SJSA1 (cell line): ENCODE measurements around the gene RTEL1. TPM values are rescaled to one million over a fixed set of nuclear protein-coding genes. Genes with fewer than 3 reads are reported as not detected.
A peak's percentile ranks its signal among the peaks of the same experiment; 100 is the strongest.

Experiments
- DNase-seq, 2 experiments: peaks; one replicate each; pipeline ENCODE4 v3.0.0-alpha.2; 2015 to 2020; ENCODE audit warnings: low spot score in 2 of 2, low read depth in 1 of 2
- H3K27ac ChIP-seq: fragments of 250-450 bp; sonication (Bioruptor Pico); 2 replicates; pipeline ENCODE4 v1.5.1; 2020; ENCODE audit warnings: mild to moderate bottlenecking, moderate library complexity
- H3K27me3 ChIP-seq: fragments of 250-450 bp; sonication (Bioruptor Pico); replicated peaks from 2 replicates; pipeline ENCODE4 v1.5.1; 2020; ENCODE audit warnings: mild to moderate bottlenecking, moderate library complexity
- H3K36me3 ChIP-seq: fragments of 250-450 bp; sonication (Bioruptor Pico); 2 replicates; pipeline ENCODE4 v1.5.1; 2020; ENCODE audit warnings: mild to moderate bottlenecking
- H3K4me1 ChIP-seq: fragments of 250-450 bp; sonication (Bioruptor Pico); replicated peaks from 2 replicates; pipeline ENCODE4 v1.6.1; 2021; ENCODE audit warnings: mild to moderate bottlenecking
- H3K4me3 ChIP-seq: fragments of 250-450 bp; sonication (Bioruptor Pico); 2 replicates; pipeline ENCODE4 v1.5.1; 2020; ENCODE audit warnings: mild to moderate bottlenecking
- H3K9me3 ChIP-seq: fragments of 250-450 bp; sonication (Bioruptor Pico); replicated peaks from 2 replicates; pipeline ENCODE4 v1.5.1; 2020; ENCODE audit warnings: mild to moderate bottlenecking
- total RNA-seq: library from RNA; depleted of rRNA; stranded (reverse); fragments of >200 nt; shearing (Covaris generic); gene quantifications from 2 replicates; pipeline ENCODE4 v1.2.3, GENCODE V29; 2014

RTEL1 gene
- total RNA-seq, 1 experiment from 2014 or later: 11.0 TPM

DNA sequence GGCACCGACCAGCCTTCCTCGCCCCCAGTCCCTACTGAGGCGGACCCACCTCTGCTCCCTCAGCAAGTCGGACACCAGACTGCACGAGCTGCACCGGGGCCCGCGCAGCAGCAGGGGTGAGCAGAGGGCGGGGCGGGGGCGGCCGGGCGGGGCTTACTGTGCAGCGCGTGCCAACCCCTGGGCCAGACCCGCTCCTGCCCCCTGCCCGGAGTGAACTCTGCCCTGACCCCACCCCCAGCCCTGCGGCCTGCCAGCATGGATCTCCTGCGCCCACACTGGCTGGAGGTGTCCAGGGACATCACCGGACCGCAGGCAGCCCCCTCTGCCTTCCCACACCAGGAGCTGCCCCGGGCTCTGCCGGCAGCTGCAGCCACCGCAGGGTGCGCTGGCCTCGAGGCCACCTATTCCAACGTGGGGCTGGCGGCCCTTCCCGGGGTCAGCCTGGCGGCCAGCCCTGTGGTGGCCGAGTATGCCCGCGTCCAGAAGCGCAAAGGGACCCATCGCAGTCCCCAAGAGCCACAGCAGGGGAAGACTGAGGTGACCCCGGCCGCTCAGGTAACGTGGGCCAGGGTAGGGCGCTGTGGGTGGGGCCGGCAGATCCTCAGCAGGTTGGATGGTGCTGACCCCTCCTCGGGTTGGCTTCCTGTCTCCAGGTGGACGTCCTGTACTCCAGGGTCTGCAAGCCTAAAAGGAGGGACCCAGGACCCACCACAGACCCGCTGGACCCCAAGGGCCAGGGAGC is 80.0 kb downstream of the RTEL1 start:
- no peak overlapping the region for H3K27ac ChIP-seq
- peaks cover 15% of the 10 kb centered on the region for H3K4me1 ChIP-seq
- peaks cover 77% of the 10 kb centered on the region for H3K36me3 ChIP-seq
- no peak for DNase-seq
- H3K4me3 ChIP-seq: no peak overlapping the region
- no peaks in the 10 kb centered on the region for H3K27me3 ChIP-seq
- H3K9me3 ChIP-seq: 0 out of 2 replicates have a peak, but pooled peaks cover 2% of the 10 kb centered on the region

DNA sequence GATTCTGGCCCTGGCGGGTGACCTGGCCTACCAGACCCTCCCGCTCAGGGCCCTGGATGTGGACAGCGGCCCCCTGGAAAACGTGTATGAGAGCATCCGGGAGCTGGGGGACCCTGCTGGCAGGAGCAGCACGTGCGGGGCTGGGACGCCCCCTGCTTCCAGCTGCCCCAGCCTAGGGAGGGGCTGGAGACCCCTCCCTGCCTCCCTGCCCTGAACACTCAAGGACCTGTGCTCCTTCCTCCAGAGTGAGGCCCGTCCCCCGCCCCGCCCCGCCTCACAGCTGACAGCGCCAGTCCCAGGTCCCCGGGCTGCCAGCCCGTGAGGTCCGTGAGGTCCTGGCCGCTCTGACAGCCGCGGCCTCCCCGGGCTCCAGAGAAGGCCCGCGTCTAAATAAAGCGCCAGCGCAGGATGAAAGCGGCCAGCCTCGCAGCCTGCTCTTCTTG is 80.6 kb downstream of the RTEL1 start:
- no peak overlapping the region for H3K4me3 ChIP-seq
- H3K9me3 ChIP-seq: 0 out of 2 replicates have a peak, but pooled peaks cover 2% of the 10 kb centered on the region
- peaks cover 15% of the 10 kb centered on the region for H3K4me1 ChIP-seq
- no peaks in the 10 kb centered on the region for H3K27me3 ChIP-seq
- H3K36me3 ChIP-seq: peaks cover 77% of the 10 kb centered on the region
- no peak for DNase-seq
- no peak overlapping the region for H3K27ac ChIP-seq

DNA sequence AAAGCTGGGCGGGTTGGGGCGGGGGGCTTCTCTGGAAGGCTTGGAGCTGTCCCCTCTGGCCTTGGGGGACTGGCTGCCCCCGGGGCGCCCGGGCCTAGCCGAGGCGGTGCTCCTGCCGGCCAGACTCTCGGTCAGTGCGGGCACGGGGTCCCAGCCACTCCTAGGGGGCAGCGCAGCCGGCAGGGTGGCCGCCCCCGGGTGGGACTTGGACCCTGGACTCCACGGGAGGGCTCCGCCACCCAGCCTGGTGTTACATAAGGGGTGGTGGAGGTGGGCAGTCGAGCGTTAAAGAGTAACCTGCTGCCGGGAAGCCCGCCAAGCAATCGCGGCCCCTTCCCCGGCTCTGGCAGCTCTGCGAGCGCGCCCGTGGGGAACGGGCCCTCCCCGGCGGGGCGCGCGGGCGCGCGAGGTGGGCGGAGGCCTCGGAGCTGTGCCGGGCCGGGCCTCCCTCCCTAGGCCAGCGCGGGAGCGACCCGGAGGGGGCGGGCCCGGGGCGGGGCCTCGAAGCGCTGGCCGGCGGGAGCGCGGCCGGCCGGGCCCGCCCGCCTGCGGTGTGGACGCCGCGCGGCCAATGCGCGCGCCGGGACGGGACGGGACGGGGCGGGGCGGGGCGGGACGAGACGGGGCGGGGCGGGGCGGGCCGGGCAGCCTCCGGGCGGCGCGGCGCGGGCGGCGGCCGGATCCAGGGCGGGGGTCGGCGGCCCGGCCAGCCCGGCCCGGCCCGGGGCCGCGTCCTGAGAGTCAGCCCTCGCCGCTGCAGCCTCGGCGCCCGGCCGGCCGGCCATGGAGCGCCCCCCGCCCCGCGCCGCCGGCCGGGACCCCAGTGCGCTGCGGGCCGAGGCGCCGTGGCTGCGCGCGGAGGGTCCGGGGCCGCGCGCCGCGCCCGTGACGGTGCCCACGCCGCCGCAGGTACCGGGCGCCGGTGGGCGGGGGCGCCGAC is 81.3 kb downstream of the RTEL1 start, which contains the start of gene SLC2A4RG:
Gene SLC2A4RG (plus strand): TSS at position 647 of the 940 bp plus-strand sequence. CDS start 137 bp downstream, at position 784.
- Histone ChIP-seq H3K36me3 (peaks cover 71% of the 10 kb centered on the region), H3K27me3 (no peaks in the 10 kb centered on the region), H3K27ac (peak within 1 kb of the TSS; percentile 45), H3K4me1 (peaks cover 15% of the 10 kb centered on the region), H3K4me3 (peak within 1 kb of the TSS; percentile 57), H3K9me3 (0 out of 2 replicates have a peak, but pooled peaks cover 2% of the 10 kb centered on the region)
- peak; percentile 50 to 70 for DNase-seq

DNA sequence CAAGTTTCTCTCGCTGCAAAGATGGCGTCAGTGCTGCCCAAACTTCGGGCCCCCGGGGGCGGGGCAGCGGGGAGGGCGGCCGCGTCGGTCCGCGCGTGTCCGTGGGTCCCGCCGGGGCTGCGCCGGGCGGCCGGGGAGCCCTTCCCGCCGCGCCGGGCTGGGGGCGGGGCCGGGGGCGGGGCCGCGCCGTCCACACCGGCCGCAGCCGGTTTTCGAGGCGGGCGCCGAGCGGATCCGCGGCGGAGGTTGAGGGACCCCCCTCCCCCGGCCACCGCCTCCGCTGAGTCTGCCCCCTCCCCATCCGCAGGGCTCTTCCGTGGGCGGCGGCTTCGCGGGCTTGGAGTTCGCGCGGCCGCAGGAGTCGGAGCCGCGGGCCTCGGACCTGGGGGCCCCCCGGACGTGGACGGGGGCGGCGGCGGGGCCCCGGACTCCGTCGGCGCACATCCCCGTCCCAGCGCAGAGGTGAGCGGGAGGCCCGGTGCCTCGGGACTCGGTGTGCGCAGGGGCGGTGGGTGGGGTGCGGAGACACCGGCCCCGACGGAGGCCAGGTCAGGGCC is 82.0 kb downstream of the RTEL1 start:
- no peak for DNase-seq
- peaks cover 15% of the 10 kb centered on the region for H3K4me1 ChIP-seq

DNA sequence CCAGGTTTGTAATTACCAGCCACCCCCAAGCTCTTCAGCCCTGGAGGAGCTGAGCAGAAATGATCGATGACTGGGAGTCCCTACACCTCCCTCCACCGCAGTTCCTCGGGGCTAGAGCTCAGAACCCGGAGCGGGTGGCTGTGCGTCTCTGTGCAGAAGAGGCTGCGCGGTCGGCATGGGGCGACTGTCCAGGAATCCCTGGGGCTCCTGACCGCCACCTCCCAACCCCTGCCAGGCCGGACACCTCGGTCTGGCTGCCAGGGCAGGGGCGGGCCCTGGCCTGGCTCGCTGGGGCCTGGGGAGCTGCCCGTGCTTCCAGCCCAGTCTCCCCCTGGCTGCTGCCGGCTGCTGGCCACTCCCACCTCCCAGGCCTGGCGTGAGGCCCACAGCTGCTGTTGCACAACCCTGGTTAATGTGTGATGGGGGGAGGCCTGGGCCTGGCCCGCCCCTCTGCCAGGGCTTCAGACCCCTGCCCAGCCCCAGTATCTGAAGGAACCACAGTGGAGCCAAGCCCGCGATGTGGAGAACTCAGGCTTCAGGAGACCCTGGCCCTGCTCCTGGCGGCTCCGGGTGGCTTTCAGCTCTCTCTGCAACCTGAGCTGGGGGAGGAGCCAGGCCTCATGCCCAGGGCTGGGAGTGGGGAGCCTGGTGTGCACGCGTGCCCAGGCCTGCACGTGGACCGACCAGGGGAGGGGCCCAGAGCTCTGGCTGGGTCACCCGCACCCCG is 82.7 kb downstream of the RTEL1 start:
- H3K27ac ChIP-seq: peak overlapping the region; percentile 45
- H3K36me3 ChIP-seq: peaks cover 59% of the 10 kb centered on the region
- H3K27me3 ChIP-seq: no peaks in the 10 kb centered on the region
- H3K9me3 ChIP-seq: 0 out of 2 replicates have a peak, but pooled peaks cover 2% of the 10 kb centered on the region
- peaks cover 15% of the 10 kb centered on the region for H3K4me1 ChIP-seq
- H3K4me3 ChIP-seq: peak overlapping the region; percentile 57
- peak; percentile 85 for DNase-seq

More for the DNA sequence above, 82.0 kb downstream of the RTEL1 start:
- Histone ChIP-seq H3K4me3 (peak overlapping the region; percentile 57), H3K36me3 (peaks cover 66% of the 10 kb centered on the region), H3K27me3 (no peaks in the 10 kb centered on the region), H3K9me3 (0 out of 2 replicates have a peak, but pooled peaks cover 2% of the 10 kb centered on the region), H3K27ac (peak overlapping the region; percentile 45)

DNA sequence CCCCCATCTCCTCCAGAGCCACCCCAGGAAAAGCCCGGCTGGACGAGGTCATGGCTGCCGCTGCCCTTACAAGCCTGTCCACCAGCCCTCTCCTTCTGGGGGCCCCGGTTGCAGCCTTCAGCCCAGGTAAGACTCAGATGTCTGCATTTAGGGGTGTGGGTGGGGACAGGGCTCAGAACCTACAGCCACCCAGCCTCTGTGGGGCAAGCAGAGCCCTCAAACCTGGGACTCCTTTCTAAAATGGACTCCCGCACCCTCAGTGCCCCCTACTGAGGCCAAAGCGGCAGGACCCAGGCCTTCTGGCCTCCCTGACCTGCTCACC is 83.2 kb downstream of the RTEL1 start:
- Histone ChIP-seq H3K27me3 (no peaks in the 10 kb centered on the region), H3K27ac (no peak overlapping the region), H3K9me3 (0 out of 2 replicates have a peak, but pooled peaks cover 2% of the 10 kb centered on the region), H3K4me3 (peak overlapping the region; percentile 57), H3K4me1 (peaks cover 15% of the 10 kb centered on the region), H3K36me3 (peaks cover 54% of the 10 kb centered on the region)
- DNase-seq: no peak

DNA sequence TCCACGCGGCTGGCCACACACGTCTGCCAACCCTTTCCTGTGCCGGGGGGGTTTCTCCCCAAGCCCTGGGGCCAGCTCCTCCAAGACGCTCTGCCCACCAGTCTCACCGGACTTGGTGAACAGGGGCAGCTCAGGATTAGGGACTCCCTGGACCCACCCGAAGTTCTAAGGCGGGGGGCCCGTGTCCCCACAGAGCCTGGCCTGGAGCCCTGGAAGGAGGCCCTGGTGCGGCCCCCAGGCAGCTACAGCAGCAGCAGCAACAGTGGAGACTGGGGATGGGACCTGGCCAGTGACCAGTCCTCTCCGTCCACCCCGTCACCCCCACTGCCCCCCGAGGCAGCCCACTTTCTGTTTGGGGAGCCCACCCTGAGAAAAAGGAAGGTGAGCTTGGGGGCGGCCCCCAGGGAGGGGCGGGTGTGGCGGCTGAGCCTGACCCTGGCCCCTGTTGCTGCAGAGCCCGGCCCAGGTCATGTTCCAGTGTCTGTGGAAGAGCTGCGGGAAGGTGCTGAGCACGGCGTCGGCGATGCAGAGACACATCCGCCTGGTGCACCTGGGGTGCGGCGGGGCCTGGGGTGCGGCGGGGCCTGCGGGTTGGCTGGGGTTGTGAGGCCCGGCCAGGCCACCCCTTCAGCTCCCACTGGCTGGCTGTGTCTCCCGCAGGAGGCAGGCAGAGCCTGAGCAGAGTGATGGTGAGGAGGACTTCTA is 83.7 kb downstream of the RTEL1 start:
- H3K36me3 ChIP-seq: peaks cover 49% of the 10 kb centered on the region
- H3K27ac ChIP-seq: no peak overlapping the region
- DNase-seq: peak in 1 of 2 experiments; percentile 47

DNA sequence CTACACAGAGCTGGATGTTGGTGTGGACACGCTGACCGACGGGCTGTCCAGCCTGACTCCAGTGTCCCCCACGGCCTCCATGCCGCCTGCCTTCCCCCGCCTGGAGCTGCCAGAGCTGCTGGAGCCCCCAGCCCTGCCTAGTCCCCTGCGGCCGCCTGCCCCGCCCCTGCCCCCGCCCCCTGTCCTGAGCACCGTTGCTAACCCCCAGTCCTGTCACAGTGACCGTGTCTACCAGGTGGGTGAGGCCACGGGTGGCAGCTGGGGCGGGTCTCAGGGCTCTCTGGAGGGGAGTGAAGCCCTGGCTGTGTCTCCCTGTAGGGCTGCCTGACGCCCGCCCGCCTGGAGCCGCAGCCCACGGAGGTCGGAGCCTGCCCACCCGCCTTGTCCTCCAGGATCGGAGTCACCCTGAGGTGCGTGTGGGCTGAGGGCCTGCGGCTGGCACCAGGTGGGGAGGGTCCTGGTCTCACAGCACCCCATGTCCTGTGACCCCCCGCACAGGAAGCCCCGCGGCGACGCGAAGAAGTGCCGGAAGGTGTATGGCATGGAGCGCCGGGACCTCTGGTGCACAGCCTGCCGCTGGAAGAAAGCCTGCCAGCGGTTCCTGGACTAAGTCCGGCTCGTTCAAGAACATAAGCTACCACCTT is 84.4 kb downstream of the RTEL1 start:
- DNase-seq: peak in 1 of 2 experiments; percentile 39
- peaks cover 15% of the 10 kb centered on the region for H3K4me1 ChIP-seq
- 0 out of 2 replicates have a peak, but pooled peaks cover 2% of the 10 kb centered on the region for H3K9me3 ChIP-seq
- no peak overlapping the region for H3K27ac ChIP-seq
- H3K27me3 ChIP-seq: no peaks in the 10 kb centered on the region
- H3K4me3 ChIP-seq: no peak overlapping the region
- H3K36me3 ChIP-seq: peaks cover 47% of the 10 kb centered on the region

More for the DNA sequence above, 83.7 kb downstream of the RTEL1 start:
- H3K27me3 ChIP-seq: no peaks in the 10 kb centered on the region
- H3K9me3 ChIP-seq: 0 out of 2 replicates have a peak, but pooled peaks cover 2% of the 10 kb centered on the region
- no peak overlapping the region; the same call in 1 of the 2 replicates for H3K4me3 ChIP-seq
- peaks cover 15% of the 10 kb centered on the region for H3K4me1 ChIP-seq

DNA sequence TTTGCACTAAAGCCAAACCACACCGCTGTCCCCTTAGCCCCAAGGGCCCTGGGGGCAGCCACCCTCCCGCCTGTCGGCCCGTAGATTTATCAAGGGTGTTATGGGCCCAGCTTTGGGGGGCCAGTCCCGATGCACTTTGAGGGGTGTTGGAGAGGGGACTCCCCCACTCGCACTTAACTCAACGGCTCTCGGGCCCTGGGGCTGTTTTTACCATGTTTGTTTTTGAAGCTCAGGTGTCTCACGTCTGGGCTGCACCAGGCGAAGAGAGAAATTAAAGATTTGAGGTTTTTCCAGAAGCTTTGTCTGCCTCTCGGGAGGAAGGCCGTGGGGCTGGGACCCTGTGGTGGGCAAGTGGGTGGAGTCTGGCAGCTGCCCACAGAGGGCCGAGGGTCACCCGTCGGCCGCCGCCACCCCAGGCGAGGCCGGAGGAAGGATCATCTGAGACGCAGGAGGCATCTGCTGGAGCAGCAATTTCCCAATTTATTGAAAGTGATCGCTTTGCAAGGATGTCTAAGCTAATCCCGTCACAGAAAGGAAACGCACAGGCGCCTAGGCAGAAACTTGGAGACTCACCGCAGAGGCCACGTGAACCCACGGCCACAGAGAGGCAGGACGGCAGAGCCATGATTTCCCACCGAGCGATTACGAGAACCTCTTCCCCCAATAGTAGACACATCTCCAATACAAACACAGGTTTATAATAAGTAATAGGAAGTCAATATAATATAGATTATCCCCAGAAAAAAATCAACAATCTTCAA is 85.3 kb downstream of the RTEL1 start:
- no peak for DNase-seq
- H3K27me3 ChIP-seq: no peaks in the 10 kb centered on the region
- H3K9me3 ChIP-seq: 0 out of 2 replicates have a peak, but pooled peaks cover 2% of the 10 kb centered on the region
- H3K36me3 ChIP-seq: peaks cover 43% of the 10 kb centered on the region
- peaks cover 15% of the 10 kb centered on the region for H3K4me1 ChIP-seq
- no peak overlapping the region for H3K4me3 ChIP-seq
- no peak overlapping the region for H3K27ac ChIP-seq

DNA sequence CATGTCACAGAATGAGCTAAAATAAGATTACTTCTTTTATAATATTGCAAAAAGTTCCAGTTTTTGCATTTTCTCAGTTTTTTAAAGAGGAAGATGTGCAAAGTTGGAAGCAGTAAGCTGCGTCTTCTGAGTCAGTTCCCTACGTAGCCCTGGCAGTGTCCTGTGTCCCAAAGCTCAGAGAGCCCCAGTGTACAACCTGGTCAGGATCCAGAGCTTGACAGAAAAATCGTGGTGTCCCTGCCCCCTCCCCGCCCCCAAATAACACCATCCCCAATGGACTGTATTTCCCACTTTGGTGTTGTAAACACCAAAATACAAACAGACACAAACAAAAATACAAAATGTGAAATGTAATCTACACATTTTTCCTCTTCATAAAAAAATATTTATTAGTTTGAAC is 86.0 kb downstream of the RTEL1 start:
- Histone ChIP-seq H3K4me1 (peaks cover 12% of the 10 kb centered on the region), H3K4me3 (no peak overlapping the region), H3K9me3 (0 out of 2 replicates have a peak, but pooled peaks cover 2% of the 10 kb centered on the region), H3K27me3 (no peaks in the 10 kb centered on the region), H3K27ac (no peak overlapping the region), H3K36me3 (peaks cover 36% of the 10 kb centered on the region)
- DNase-seq: no peak

DNA sequence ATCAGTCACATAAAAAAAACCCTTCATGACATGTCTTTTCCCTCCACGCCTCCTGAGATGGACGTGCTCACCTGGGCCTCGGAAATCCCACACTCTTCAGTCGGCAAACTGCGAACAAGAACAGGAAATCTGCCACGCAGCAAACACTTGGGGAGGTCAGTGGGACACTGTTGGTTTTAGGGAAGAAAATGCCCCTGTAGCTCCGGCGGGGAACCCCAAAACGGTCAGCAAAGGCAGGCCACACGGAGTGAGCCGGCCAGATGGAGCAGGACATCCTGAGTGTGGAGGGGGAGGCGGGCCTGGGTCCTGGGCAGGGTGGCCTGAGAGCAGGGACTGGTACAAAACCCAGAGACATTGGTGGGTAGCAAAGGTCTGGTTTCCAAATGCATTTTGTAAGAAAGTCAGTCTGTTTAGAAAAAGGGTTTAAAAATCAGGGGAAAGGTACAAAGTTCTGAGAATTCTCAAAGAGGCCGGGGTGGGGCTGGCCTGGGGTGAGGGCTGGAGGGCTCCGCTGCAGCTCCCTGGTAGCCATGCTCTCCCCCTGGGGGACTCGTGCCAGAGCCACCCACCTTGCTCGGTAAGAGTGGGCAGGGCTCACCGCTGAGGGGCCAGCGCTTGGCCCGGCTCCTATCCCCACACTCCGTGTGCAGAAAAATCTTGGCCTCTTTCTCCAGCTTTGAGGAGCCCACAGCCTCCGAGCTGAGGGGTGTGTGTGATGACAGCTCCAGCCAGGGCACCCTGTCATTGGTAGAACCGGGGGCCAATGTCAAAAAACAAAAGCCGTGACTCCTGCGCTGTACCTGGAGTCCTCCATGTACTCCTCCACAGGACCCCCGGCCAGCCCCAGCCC is 86.7 kb downstream of the RTEL1 start:
- DNase-seq: peak in 1 of 2 experiments; percentile 41
- Histone ChIP-seq H3K4me3 (no peak overlapping the region), H3K9me3 (no peaks in the 10 kb centered on the region), H3K36me3 (peaks cover 35% of the 10 kb centered on the region), H3K27ac (no peak overlapping the region), H3K27me3 (no peaks in the 10 kb centered on the region), H3K4me1 (peaks cover 9% of the 10 kb centered on the region)
